Measurements from ENCODE around the gene MYO9B.
A peak's percentile ranks its signal among the peaks of the same experiment; 100 is the strongest.
"Not testable (repeated sequence)": the region's sequence is repeated elsewhere in the genome, so short reads cannot be mapped to it uniquely, and the experiment has no call there.

MYO9B gene

GRCh38 chr19:17088552-17088951 lies 13.0 kb downstream of the MYO9B start:
- no peak for DNase-seq (ENCODE audit: low read depth, low spot score)

DNA sequence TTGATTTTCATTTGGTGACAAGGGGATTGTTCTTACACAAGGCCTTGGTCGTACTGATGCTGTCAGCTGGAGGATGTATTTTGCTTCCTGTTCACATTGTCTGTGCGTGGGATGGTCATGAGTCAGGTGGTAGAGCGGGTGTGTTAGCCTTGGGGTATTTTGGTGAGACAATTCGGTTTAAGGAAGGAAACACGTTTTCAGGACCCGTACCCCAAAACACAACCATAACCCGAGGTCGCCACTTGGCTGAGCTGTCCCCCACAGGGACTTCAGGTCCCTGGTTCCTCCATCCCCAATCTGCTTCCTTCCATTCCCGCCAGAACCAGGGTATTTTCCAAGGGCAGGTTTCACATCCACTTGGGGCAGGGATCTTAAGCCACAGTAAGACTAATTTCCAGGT lies 15.0 kb downstream of the MYO9B start:
- DNase-seq (ENCODE audit: low read depth, low spot score): no peak

DNA sequence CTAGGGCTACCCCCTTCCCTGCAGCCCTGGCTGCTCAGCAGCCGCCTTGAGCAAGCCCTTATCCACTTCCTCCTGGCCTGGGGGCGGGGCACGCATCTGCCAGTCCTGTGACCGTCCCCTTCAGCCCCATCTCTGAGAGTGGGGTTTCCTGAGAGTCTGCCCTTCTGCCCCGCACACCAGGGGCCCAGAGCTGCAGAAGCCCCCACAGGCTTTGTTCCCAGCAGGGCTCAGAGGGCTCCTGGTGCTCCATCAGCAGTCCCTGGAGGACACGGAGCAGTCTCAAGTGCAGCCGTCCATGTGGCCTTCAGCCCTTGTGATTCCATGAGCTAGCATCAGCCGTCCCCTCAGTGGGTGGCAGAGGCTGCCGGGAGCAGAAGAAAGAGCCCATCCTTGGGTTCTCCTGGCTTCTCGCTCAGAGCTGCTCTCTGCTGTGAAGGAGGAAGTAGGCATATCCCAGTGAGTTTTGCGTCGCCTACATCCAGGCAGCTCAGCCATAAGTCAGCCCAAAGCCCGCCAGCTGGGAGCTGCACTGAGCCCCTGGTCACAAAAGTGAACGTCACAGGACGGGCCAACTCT lies 16.3 kb downstream of the MYO9B start:
- DNase-seq (ENCODE audit: low read depth, low spot score): no peak

DNA sequence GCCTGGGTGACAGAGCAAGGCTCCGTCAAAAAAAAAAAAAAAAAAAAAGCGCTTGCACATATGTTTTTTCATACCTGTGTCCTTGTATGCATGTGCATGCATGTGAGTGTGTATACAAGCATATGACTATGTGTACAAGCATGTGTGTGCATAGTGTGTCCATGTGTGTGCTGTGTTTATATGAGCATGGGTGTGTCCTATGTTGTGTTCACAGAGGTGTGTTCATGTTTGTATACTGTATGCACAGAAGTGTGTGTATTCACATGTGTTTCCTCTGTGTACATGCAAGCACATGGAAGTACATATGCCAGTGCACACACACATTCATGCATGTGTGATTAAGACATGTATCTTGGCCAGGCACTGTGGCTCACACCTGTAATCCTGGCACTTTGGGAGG lies 17.1 kb downstream of the MYO9B start:
- DNase-seq (ENCODE audit: low read depth, low spot score): no peak

DNA sequence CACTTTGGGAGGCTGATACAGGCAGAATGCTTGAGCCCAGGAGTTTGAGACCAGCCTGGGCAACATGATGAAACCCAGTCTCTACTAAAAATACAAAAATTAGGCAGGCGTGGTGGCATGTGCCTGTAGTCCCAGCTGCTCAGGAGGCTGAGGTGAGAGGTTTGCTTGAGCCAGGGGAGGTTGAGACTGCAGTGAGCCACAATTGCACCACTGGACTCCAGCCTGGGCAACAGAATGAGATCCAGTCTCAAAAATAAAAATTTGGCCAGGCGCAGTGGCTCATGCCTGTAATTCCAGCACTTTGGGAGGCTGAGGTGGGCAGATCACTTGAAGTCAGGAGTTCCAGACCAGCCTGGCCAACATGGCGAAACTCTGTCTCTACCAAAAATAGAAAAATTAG lies 19.1 kb downstream of the MYO9B start:
- not testable (repeated sequence) for DNase-seq (ENCODE audit: low read depth, low spot score)

GRCh38 chr19:17095141-17095919 lies 19.8 kb downstream of the MYO9B start:
- no peak for DNase-seq (ENCODE audit: low read depth, low spot score)

DNA sequence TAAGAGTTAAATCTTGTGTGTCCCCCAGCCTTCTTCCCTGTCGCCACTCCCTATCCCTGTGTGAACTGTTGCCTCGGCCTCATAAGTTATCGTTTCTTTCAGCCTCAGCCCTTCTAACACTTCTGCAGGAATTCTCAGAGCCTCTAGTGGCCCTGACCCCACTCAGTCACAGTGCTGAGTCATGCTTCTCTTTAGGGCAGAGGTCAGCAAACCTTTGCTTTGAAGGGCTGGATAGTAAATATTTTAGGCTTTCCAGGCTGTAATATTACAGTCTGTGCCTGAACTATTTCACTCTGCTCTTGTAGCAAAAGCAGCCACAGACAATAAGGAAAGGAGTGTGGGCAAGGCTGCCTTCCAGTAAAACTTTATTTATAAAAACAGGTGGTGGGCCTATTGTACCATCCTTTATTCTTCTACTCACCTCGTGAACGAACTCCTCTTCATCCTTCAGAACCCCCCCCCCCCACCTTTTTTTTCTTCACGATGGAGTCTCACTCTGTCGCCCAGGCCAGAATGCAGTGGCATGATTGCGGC lies 22.1 kb downstream of the MYO9B start:
- DNase-seq (ENCODE audit: low read depth, low spot score): peak; percentile 60

DNA sequence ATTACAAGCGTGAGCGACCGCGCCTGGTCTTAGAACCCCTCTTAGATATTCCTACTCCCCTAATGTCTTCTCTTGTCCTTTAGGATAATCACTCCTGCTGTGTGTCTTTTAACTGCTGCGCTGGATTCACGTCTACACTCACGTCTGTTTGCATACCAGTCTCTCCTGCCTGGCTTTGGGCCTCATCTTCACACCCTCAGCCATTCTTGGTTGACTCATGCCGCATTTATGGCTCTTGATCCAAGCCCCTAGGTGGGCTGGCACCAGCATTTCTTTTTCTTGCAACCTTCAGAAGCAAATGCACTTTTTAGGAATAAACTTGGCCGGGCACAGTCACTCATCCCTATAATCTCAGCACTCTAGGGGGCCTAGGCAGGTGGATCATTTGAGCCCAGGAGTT lies 22.7 kb downstream of the MYO9B start:
- DNase-seq (ENCODE audit: low read depth, low spot score): peak; percentile 58

GRCh38 chr19:17101686-17102628 lies 26.4 kb downstream of the MYO9B start:
- no peak for DNase-seq (ENCODE audit: low read depth, low spot score)

DNA sequence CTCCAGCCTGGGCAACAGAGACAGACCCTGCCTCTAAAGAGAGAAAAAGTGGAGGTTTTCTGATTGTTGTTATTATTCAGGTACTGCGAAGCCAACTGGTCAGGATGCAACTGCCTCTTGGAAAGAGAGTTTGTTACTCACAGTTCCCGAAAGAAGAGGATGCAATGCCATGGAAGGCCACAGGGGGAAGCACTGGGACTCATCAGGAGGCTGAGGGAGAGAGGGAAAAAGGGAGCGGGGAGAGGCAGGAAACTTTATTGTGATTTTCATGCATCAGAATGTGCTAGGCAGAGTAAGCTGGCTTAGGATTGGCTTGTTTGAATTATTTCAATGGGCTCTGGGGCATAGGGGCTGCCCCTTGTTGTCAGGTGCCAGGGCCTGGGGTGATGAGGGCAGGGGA lies 27.6 kb downstream of the MYO9B start:
- peak; percentile 63 for DNase-seq (ENCODE audit: low read depth, low spot score)

DNA sequence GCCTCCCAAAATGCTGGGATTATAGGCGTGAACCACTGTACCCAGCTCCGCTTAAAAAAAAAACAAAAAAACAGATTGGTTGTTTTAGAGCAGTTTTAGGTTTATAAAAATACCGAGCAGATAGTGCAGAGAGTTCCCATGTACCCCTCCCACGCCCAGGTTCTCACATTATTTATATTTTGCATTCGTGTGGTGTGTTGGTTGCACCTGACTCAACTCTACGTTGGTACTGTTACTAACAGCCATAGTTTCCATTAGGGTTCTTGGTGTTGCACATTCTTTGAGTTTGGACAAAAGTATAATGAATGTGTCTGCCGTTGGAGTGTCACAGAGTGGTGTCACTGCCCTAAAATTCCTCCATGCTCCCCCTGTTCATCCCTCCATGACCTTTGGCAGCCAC lies 29.1 kb downstream of the MYO9B start:
- DNase-seq (ENCODE audit: low read depth, low spot score): no peak

DNA sequence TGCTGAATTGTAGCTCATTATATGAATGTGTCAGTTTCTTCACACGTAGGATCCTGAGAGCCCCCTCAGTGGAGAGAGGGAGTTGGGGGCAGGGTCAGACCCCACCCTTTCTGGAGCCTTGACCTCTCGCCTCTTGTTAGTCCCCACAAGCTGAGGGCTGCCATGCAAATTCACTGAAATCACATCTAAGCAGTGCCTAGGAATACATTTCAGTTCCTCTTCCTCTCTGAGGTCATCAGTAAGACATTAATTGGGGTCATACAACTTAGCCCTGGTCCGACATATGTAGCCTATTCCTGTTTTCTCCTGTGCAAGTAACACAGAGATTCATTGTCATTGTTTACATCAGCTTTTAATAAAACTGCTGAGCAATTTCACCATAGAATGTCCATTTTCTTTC lies 30.0 kb downstream of the MYO9B start:
- DNase-seq (ENCODE audit: low read depth, low spot score): no peak

GRCh38 chr19:17106964-17107363 lies 31.4 kb downstream of the MYO9B start:
- DNase-seq (ENCODE audit: low read depth, low spot score): not testable (repeated sequence)

GRCh38 chr19:17107546-17108452 lies 32.2 kb downstream of the MYO9B start:
- peak; percentile 79 for DNase-seq (ENCODE audit: low read depth, low spot score)

DNA sequence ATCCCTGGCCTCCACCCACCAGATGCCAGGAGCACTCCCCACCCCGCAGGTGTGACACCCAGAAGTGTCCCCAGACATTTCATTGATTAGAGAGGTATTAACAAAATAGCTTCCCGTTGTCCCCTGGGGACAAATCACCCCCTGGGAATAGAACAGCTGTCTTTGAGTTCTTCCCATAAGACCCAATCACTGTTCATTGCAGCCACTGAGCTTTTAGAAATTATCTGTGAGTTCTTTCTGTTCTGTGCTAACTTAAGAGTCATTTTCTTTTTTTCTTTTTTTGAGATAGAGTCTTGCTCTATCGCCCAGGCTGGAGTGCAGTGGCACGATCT lies 32.8 kb downstream of the MYO9B start:
- DNase-seq (ENCODE audit: low read depth, low spot score): no peak

DNA sequence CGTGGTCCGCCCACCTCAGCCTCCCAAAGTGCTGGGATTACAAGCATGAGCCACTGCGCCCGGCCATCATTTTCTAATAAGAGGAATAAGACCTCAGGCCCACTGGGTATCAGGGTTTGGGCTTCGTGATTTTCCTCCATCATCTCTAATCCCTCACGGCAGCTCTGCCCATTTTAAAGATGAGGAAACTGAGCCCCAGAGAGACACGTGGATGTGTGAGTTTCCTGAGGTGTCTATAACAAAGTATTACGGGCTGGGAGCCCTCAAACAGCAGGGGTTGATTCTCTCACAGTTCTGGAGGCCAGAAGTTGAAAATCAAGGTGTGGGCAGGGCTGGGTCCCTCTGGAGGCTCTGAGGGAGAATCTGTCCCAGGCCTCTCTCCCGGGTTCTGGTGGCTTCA lies 33.7 kb downstream of the MYO9B start:
- no peak for DNase-seq (ENCODE audit: low read depth, low spot score)

- DNase-seq (ENCODE audit: low read depth, low spot score): no peak
Measured at GRCh38 chr19:17109962-17110598, 34.5 kb downstream of the MYO9B start.

DNA sequence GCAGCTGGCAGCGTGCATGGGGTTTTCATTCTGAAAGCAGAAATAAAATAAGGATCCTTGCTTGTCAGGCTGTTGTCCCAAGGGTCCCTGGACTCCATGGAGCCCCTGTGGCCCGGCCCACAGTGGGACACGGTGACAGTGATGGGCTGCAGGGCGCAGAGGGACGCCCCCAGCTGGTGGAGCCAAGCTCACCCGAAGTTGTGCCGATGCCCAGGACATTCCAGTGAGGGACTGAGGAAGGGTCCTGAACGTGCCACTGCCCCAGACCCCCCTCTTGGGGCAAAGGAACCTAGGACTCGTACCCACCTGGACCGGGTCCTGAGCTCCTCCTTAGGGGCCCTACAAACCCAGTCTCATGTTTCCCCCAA lies 35.0 kb downstream of the MYO9B start:
- no peak for DNase-seq (ENCODE audit: low read depth, low spot score)

DNA sequence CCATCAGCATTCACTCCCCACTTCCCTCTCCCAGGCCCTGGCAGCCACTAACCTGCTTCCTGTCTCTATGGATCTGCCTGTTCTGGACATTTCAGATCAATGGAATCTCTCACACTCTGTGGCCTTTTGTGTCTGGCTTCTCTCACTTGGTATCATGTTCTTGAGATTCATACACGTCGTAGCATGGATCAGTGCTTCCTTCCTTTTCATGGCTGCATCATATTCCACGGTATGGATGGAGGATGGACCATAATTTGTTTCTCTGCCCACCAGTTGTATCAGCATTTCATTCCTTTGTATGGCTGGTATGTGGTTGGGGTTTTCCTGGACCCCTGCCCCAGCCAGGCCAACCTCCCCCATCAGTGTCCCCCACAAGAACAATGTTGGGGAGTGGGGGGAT lies 36.2 kb downstream of the MYO9B start:
- DNase-seq (ENCODE audit: low read depth, low spot score): no peak

DNA sequence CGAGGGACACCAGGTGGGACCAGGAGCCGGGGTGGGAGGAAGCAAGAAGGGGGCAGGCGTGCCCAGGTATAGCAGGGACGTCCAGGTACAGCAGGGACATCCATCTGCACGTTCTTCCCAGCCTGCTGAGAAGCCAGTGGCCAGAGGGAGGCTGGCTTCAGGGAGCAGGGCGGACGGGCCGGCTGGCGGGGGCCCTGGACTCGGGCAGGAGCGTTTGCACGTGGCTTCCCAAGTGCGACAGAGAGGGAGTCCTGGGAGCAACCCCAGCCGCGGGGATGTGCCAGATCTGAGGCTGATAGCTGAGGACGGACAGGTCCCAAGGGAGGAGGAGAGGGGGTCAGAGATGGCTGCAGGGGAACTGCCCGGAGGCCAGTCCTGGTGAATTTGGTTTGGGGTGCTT lies 36.7 kb downstream of the MYO9B start:
- no peak for DNase-seq (ENCODE audit: low read depth, low spot score)

- DNase-seq (ENCODE audit: low read depth, low spot score): no peak
Measured at GRCh38 chr19:17112700-17113099, 37.1 kb downstream of the MYO9B start.

Measured in ELF-1 (cell line).